Parathyroid adenoma (tissue), 2 donors: ENCODE data around the gene C2CD2L.

Source experiments
- H2AFZ ChIP-seq: fragments of 300-600 bp; sonication (generic); one replicate; pipeline ENCODE4 v1.7.0; 2017; ENCODE audit warnings: antibody characterized with exemption, mild to moderate bottlenecking
- H3K27ac ChIP-seq: fragments of 300-600 bp; sonication (generic); one replicate; pipeline ENCODE4 v1.7.0; 2017
- H3K27me3 ChIP-seq: fragments of 300-600 bp; sonication (generic); one replicate; pipeline ENCODE4 v1.7.0; 2017; ENCODE audit warnings: low read length; ENCODE audit not compliant: control insufficient read depth, insufficient read depth
- H3K36me3 ChIP-seq: fragments of 300-600 bp; sonication (generic); one replicate; pipeline ENCODE4 v1.7.0; 2017; ENCODE audit warnings: low read length; ENCODE audit not compliant: control insufficient read depth, insufficient read depth
- H3K4me1 ChIP-seq: fragments of 300-600 bp; sonication (generic); one replicate; pipeline ENCODE4 v1.7.0; 2017; ENCODE audit warnings: control low read depth
- H3K4me2 ChIP-seq: fragments of 300-600 bp; sonication (generic); one replicate; pipeline ENCODE4 v1.7.0; 2017; ENCODE audit warnings: low read length
- H3K4me3 ChIP-seq: fragments of 300-600 bp; sonication (generic); one replicate; pipeline ENCODE4 v1.7.0; 2017; ENCODE audit warnings: low read depth, low read length
- H3K79me2 ChIP-seq: fragments of 300-600 bp; sonication (generic); one replicate; pipeline ENCODE4 v1.7.0; 2017; ENCODE audit warnings: control low read depth
- H3K9ac ChIP-seq: fragments of 300-600 bp; sonication (generic); one replicate; pipeline ENCODE4 v1.7.0; 2017; ENCODE audit warnings: mild to moderate bottlenecking
- H3K9me3 ChIP-seq: fragments of 300-600 bp; sonication (generic); one replicate; pipeline ENCODE4 v1.7.0; 2017; ENCODE audit warnings: low read length; ENCODE audit not compliant: control insufficient read depth
- TF ChIP-seq, protein P1 (sequence below): fragments of 300-600 bp; sonication (generic); IDR thresholded peaks from one replicate; pipeline ENCODE4 v1.7.0; 2017; ENCODE audit warnings: antibody characterized with exemption, mild to moderate bottlenecking
- donor health status: primary hyperparathyroidism.

The C2CD2L gene

DNA sequence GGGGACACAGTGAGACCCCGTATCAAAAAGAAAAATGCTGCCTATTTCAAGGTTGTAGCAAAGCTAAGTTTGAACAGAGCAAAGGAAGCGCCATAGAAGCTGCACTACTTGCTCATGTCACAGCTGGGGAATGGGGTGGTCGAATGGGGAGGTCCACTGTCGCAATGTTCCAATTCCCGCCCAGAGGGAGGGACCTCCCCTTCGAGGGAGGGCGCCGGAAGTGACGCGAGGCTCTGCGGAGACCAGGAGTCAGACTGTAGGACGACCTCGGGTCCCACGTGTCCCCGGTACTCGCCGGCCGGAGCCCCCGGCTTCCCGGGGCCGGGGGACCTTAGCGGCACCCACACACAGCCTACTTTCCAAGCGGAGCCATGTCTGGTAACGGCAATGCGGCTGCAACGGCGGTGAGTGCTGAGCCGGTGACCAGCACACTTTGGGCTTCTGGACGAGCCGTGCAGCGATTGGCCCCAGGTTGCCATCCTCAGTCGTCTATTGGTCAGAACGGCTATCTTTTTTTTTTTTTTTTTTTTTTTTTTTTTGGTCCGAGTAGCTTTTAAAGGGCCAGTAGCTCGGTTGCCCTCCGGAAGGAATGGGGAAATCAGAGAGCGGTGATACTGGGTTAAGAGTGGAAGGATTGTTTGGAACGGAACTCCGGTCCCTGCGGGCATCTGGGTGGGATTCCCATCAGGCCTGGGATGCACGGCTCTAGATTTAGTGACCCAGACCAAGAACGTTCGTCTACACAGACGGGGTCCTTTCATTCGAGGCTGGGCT, 22.3 kb upstream of the C2CD2L start, which contains the start of gene HMBS:
HMBS (plus strand) TSS at position 219 of the 774 bp plus-strand sequence; CDS start at position 372, 153 bp downstream.
- no peaks in the 10 kb centered on the region for H3K27me3 ChIP-seq
- H3K9me3 ChIP-seq: no peaks in the 10 kb centered on the region
- TF ChIP-seq, protein P1, sequence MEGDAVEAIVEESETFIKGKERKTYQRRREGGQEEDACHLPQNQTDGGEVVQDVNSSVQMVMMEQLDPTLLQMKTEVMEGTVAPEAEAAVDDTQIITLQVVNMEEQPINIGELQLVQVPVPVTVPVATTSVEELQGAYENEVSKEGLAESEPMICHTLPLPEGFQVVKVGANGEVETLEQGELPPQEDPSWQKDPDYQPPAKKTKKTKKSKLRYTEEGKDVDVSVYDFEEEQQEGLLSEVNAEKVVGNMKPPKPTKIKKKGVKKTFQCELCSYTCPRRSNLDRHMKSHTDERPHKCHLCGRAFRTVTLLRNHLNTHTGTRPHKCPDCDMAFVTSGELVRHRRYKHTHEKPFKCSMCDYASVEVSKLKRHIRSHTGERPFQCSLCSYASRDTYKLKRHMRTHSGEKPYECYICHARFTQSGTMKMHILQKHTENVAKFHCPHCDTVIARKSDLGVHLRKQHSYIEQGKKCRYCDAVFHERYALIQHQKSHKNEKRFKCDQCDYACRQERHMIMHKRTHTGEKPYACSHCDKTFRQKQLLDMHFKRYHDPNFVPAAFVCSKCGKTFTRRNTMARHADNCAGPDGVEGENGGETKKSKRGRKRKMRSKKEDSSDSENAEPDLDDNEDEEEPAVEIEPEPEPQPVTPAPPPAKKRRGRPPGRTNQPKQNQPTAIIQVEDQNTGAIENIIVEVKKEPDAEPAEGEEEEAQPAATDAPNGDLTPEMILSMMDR: no peak
- H3K4me1 ChIP-seq: peaks cover 7% of the 10 kb centered on the region
- H3K4me2 ChIP-seq: peak within 1 kb of the TSS; percentile 75
- H3K27ac ChIP-seq: peak within 1 kb of the TSS; percentile 78
- peak within 1 kb of the TSS; percentile 90 for H3K4me3 ChIP-seq
- H2AFZ ChIP-seq: peak within 1 kb of the TSS; percentile 95
- no peaks in the 10 kb centered on the region for H3K79me2 ChIP-seq
- H3K36me3 ChIP-seq: no peaks in the 10 kb centered on the region
- no peak within 1 kb of the TSS for H3K9ac ChIP-seq

DNA sequence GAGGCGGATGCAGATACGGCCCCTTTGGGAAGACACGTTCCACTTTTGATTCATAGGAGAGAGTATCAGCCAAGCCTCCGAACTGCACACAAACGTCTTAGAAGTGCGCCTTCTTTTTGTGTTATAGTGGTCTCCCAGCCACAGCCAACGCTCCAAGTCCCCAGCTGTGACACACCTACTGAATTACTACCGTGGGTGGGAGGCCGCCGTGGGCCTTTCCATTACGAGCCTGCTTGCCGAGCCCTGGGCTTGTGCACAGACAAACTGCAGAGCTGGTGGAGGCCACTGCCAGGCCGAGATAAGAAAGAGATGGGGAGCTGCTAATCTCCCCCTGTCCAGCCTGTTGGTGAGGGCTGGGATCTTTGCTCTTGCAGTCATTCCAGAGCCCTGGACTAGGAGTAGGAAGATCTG, 21.7 kb upstream of the C2CD2L start:
- Histone ChIP-seq H3K4me2 (peak overlapping the region; percentile 75), H3K27me3 (no peaks in the 10 kb centered on the region), H3K9ac (no peak overlapping the region), H2AFZ (peak overlapping the region; percentile 95), H3K36me3 (no peaks in the 10 kb centered on the region), H3K4me1 (peaks cover 7% of the 10 kb centered on the region), H3K79me2 (no peaks in the 10 kb centered on the region), H3K9me3 (no peaks in the 10 kb centered on the region), H3K4me3 (peak overlapping the region; percentile 90), H3K27ac (peak overlapping the region; percentile 78)
- TF ChIP-seq, protein P1: no peak

DNA sequence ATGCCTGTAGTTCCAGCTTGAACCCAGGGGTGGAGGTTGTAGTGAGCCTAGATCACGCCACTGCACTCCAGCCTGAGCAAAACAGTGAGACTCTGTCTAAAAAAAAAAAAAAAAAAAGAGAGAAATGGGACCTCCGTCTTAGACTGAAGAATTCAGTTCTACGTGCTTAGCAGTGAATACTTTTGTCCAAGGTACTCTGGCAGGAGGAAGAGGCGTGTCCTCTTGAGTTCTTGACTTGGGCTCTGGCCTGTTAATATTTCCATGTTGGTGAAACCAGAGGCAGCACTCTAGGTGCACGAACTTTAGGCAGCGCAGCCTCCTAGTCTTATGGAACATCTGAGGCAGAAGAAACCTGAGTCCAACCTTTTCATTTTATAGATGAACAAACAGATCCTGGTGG, 20.0 kb upstream of the C2CD2L start:
- TF ChIP-seq, protein P1: no peak
- Histone ChIP-seq H3K27ac (no peak overlapping the region), H3K27me3 (no peaks in the 10 kb centered on the region), H2AFZ (no peak overlapping the region), H3K36me3 (no peaks in the 10 kb centered on the region), H3K9ac (no peak overlapping the region), H3K9me3 (no peaks in the 10 kb centered on the region), H3K4me1 (peaks cover 7% of the 10 kb centered on the region), H3K4me2 (no peak overlapping the region), H3K4me3 (no peak overlapping the region), H3K79me2 (no peaks in the 10 kb centered on the region)

DNA sequence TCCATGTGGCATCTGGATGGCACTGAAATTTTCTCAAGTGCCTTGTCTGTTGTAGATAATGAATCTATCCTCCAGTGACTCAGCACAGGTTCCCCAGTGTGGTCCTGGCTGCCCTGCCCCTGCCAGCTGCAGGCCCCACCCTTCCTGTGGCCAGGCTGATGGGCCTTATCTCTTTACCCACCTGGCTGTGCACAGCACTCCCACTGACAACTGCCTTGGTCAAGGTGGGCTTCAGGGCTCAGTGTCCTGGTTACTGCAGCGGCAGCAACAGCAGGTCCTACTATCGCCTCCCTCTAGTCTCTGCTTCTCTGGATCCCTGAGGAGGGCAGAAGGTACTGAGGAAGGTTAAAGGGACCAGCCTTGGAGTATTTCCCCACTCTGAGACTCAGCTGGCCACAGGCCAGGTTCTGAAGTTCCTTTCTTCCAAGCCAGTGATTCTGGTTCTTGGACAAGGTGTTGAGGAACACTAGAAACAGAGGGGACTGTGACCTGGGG, 19.4 kb upstream of the C2CD2L start:
- no peaks in the 10 kb centered on the region for H3K36me3 ChIP-seq
- H3K4me2 ChIP-seq: no peak overlapping the region
- no peaks in the 10 kb centered on the region for H3K9me3 ChIP-seq
- TF ChIP-seq, protein P1: no peak
- no peaks in the 10 kb centered on the region for H3K79me2 ChIP-seq
- no peak overlapping the region for H3K9ac ChIP-seq
- H2AFZ ChIP-seq: no peak overlapping the region
- H3K4me1 ChIP-seq: peaks cover 7% of the 10 kb centered on the region
- no peaks in the 10 kb centered on the region for H3K27me3 ChIP-seq
- no peak overlapping the region for H3K27ac ChIP-seq
- no peak overlapping the region for H3K4me3 ChIP-seq

DNA sequence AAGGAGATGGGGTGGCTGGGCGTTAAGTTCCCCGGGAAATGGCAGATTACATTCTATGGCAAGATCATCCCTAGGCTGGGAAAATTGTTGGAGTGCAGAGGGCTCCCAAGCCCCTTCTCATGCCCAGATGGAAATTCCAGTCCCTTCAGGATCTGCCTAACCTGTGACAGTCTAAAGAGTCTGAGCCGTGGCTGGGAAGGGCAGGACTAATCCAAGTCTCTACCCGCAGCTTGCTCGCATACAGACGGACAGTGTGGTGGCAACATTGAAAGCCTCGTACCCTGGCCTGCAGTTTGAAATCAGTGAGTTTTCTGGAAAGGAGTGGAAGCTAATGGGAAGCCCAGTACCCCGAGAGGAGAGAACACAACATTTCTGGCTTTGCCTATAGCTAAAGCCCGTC, 18.7 kb upstream of the C2CD2L start:
- Histone ChIP-seq H3K79me2 (no peaks in the 10 kb centered on the region), H3K27ac (no peak overlapping the region), H2AFZ (no peak overlapping the region), H3K36me3 (no peaks in the 10 kb centered on the region), H3K4me2 (no peak overlapping the region), H3K9me3 (no peaks in the 10 kb centered on the region), H3K4me3 (no peak overlapping the region), H3K4me1 (peaks cover 10% of the 10 kb centered on the region), H3K9ac (no peak overlapping the region), H3K27me3 (no peaks in the 10 kb centered on the region)
- TF ChIP-seq, protein P1: no peak
